SH-SY5Y (cell line): ENCODE data around the gene NRP1.

Experiments
- GATA2 ChIP-seq: IDR thresholded peaks from 2 replicates; pipeline ENCODE4 v1.6.1; 2011; ENCODE audit warnings: mild to moderate bottlenecking, low read depth, low read length
- GATA3 ChIP-seq: IDR thresholded peaks from 2 replicates; pipeline ENCODE4 v1.6.1; 2011; ENCODE audit warnings: low read depth, mild to moderate bottlenecking, low read length, moderate library complexity

DNA sequence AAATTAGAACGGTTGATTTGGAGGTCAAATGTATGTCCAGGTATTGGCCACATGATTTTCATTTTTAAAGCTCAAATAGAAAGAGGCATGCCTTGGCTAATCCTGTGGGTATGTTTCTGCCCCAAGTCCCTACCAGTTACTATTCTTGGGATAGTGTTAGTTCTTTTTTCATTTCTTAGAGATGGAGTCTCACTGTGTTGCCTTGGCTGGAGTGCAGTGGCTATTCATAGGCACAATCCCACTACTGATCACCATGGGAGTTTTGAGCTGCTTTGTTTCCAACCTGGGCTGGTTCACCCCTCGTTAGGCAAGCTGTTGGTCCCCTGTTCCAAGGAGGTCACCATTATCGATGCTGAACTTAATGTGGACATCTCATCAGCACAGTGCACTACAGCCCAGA lies 46.3 kb downstream of the NRP1 start:
- TF ChIP-seq GATA2, result no peak
- TF ChIP-seq GATA3, result no peak
